HL-60 (cell line): ENCODE measurements around the gene CITED4.

Experiments used
- DNase-seq, 2 experiments: peaks; one replicate each; pipeline ENCODE4 v3.0.0-alpha.2; 2010 to 2020; ENCODE audit warnings: low read depth in 1 of 2, low spot score in 1 of 2
- H3K27ac ChIP-seq: fragments of 250-450 bp; sonication (Bioruptor Pico); replicated peaks from 2 replicates; pipeline ENCODE4 v1.5.1; 2020; ENCODE audit warnings: mild to moderate bottlenecking, moderate library complexity
- H3K27me3 ChIP-seq: fragments of 250-450 bp; sonication (Bioruptor Pico); 2 replicates; pipeline ENCODE4 v1.5.1; 2021; ENCODE audit warnings: mild to moderate bottlenecking, moderate library complexity; ENCODE audit not compliant: insufficient read depth, poor library complexity, severe bottlenecking
- H3K4me3 ChIP-seq: replicated peaks from 2 replicates; pipeline ENCODE4 v1.5.1; 2011; ENCODE audit warnings: mild to moderate bottlenecking, control low read depth, low read length; ENCODE audit not compliant: insufficient read depth
- GABPA ChIP-seq: IDR thresholded peaks from 2 replicates; pipeline ENCODE4 v1.6.1; 2012; ENCODE audit warnings: low read depth
- POLR2AphosphoS5 ChIP-seq: IDR thresholded peaks from 2 replicates; pipeline ENCODE4 v1.6.1; 2012; ENCODE audit warnings: low read depth
- SPI1 ChIP-seq: IDR thresholded peaks from 2 replicates; pipeline ENCODE4 v1.6.1; 2012; ENCODE audit warnings: low read depth, mild to moderate bottlenecking, borderline replicate concordance
- TF ChIP-seq, protein P1 (sequence below): IDR thresholded peaks from 2 replicates; pipeline ENCODE4 v1.6.1; 2012; ENCODE audit warnings: low read depth; ENCODE audit not compliant: insufficient replicate concordance
- TF ChIP-seq, protein P2 (sequence below): IDR thresholded peaks from one replicate; pipeline ENCODE4 v1.5.1; 2011; ENCODE audit warnings: low read length, control low read depth, inconsistent platforms; ENCODE audit not compliant: insufficient read depth

CITED4 gene

DNA sequence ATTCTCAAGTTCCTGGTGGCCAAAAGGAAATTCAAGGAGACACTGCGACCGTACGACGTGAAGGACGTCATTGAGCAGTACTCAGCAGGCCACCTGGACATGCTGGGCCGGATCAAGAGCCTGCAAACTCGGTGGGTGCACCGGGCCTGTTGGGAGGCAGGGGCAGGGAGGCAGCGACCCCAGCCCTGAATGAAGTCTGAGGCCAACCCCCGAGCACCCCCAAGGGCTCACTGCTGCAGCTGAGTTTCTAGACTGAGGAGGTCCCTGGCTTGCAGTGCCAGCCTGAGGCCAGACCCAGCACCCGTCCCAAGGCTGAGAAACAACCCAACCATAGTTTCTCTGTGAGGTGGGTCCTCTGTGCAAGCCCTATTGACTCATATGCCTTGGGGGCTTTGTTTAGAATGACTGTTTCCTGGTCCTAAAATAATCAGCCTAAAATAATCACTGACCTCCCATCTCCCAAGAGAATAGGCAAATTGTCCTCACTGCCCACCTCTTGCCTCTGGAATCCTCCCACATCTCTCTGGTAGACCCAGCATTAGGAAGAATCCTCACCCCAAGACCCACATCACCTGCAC, 27.1 kb downstream of the CITED4 start:
- Histone ChIP-seq H3K27ac (no peak overlapping the region), H3K27me3 (no peaks in the 10 kb centered on the region), H3K4me3 (no peak overlapping the region)
- DNase-seq = no peak
- TF ChIP-seq POLR2AphosphoS5 = no peak
- TF ChIP-seq, protein P1, sequence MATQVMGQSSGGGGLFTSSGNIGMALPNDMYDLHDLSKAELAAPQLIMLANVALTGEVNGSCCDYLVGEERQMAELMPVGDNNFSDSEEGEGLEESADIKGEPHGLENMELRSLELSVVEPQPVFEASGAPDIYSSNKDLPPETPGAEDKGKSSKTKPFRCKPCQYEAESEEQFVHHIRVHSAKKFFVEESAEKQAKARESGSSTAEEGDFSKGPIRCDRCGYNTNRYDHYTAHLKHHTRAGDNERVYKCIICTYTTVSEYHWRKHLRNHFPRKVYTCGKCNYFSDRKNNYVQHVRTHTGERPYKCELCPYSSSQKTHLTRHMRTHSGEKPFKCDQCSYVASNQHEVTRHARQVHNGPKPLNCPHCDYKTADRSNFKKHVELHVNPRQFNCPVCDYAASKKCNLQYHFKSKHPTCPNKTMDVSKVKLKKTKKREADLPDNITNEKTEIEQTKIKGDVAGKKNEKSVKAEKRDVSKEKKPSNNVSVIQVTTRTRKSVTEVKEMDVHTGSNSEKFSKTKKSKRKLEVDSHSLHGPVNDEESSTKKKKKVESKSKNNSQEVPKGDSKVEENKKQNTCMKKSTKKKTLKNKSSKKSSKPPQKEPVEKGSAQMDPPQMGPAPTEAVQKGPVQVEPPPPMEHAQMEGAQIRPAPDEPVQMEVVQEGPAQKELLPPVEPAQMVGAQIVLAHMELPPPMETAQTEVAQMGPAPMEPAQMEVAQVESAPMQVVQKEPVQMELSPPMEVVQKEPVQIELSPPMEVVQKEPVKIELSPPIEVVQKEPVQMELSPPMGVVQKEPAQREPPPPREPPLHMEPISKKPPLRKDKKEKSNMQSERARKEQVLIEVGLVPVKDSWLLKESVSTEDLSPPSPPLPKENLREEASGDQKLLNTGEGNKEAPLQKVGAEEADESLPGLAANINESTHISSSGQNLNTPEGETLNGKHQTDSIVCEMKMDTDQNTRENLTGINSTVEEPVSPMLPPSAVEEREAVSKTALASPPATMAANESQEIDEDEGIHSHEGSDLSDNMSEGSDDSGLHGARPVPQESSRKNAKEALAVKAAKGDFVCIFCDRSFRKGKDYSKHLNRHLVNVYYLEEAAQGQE = no peak
- TF ChIP-seq, protein P2, sequence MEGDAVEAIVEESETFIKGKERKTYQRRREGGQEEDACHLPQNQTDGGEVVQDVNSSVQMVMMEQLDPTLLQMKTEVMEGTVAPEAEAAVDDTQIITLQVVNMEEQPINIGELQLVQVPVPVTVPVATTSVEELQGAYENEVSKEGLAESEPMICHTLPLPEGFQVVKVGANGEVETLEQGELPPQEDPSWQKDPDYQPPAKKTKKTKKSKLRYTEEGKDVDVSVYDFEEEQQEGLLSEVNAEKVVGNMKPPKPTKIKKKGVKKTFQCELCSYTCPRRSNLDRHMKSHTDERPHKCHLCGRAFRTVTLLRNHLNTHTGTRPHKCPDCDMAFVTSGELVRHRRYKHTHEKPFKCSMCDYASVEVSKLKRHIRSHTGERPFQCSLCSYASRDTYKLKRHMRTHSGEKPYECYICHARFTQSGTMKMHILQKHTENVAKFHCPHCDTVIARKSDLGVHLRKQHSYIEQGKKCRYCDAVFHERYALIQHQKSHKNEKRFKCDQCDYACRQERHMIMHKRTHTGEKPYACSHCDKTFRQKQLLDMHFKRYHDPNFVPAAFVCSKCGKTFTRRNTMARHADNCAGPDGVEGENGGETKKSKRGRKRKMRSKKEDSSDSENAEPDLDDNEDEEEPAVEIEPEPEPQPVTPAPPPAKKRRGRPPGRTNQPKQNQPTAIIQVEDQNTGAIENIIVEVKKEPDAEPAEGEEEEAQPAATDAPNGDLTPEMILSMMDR = no peak
- TF ChIP-seq SPI1 = no peak
- no peak for TF ChIP-seq GABPA

GRCh38 chr1:40833979-40834378, 28.2 kb downstream of the CITED4 start:
- no peak overlapping the region for H3K27ac ChIP-seq
- no peak for DNase-seq
- H3K27me3 ChIP-seq = no peaks in the 10 kb centered on the region
- no peak overlapping the region for H3K4me3 ChIP-seq
- TF ChIP-seq SPI1 (no peak), GABPA (no peak), POLR2AphosphoS5 (no peak)
- TF ChIP-seq, protein P1 = no peak
- TF ChIP-seq, protein P2 = no peak

GRCh38 chr1:40831001-40831732, 31.0 kb downstream of the CITED4 start:
- H3K27ac ChIP-seq = no peak overlapping the region
- H3K27me3 ChIP-seq = no peaks in the 10 kb centered on the region
- no peak for DNase-seq
- no peak overlapping the region for H3K4me3 ChIP-seq
- TF ChIP-seq, protein P2 = no peak
- TF ChIP-seq SPI1 (no peak), POLR2AphosphoS5 (no peak), GABPA (no peak)
- TF ChIP-seq, protein P1 = no peak
